Measurements from ENCODE around the gene RFC1.
"Not testable (repeated sequence)": the region's sequence is repeated elsewhere in the genome, so short reads cannot be mapped to it uniquely, and the experiment has no call there.

RFC1 gene

GRCh38 chr4:39353478-39354253, 12.5 kb downstream of the RFC1 start:
- peak; percentile 68 for DNase-seq (ENCODE audit: low spot score)

- not testable (repeated sequence) for DNase-seq (ENCODE audit: low spot score)
Measured at GRCh38 chr4:39353149-39353477, 13.0 kb downstream of the RFC1 start.

GRCh38 chr4:39349326-39349725, 16.8 kb downstream of the RFC1 start:
- DNase-seq (ENCODE audit: low spot score), result no peak

- no peak for DNase-seq (ENCODE audit: low spot score)
Measured at GRCh38 chr4:39348371-39349315, 17.5 kb downstream of the RFC1 start.

- no peak for DNase-seq (ENCODE audit: low spot score)
Measured at GRCh38 chr4:39346856-39347519, 19.2 kb downstream of the RFC1 start.

- no peak for DNase-seq (ENCODE audit: low spot score)
Measured at GRCh38 chr4:39342731-39343130, 23.4 kb downstream of the RFC1 start.

GRCh38 chr4:39341075-39341725, 25.0 kb downstream of the RFC1 start:
- no peak for DNase-seq (ENCODE audit: low spot score)

- DNase-seq (ENCODE audit: low spot score), result no peak
Measured at GRCh38 chr4:39339968-39340367, 26.2 kb downstream of the RFC1 start.

GRCh38 chr4:39337841-39338240, 28.3 kb downstream of the RFC1 start:
- DNase-seq (ENCODE audit: low spot score), result no peak

- no peak for DNase-seq (ENCODE audit: low spot score)
Measured at GRCh38 chr4:39335566-39335965, 30.6 kb downstream of the RFC1 start.

GRCh38 chr4:39331191-39331590, 35.0 kb downstream of the RFC1 start:
- DNase-seq (ENCODE audit: low spot score), result no peak

- no peak for DNase-seq (ENCODE audit: low spot score)
Measured at GRCh38 chr4:39330353-39330752, 35.8 kb downstream of the RFC1 start.

- no peak for DNase-seq (ENCODE audit: low spot score)
Measured at GRCh38 chr4:39326468-39326977, 39.6 kb downstream of the RFC1 start.

- no peak for DNase-seq (ENCODE audit: low spot score)
Measured at GRCh38 chr4:39324897-39325613, 41.1 kb downstream of the RFC1 start.

- no peak for DNase-seq (ENCODE audit: low spot score)
Measured at GRCh38 chr4:39324446-39324845, 41.7 kb downstream of the RFC1 start.

- DNase-seq (ENCODE audit: low spot score), result peak; percentile 10
Measured at GRCh38 chr4:39323821-39324220, 42.3 kb downstream of the RFC1 start.

- peak; percentile 24 for DNase-seq (ENCODE audit: low spot score)
Measured at GRCh38 chr4:39320381-39321115, 45.6 kb downstream of the RFC1 start.

- DNase-seq (ENCODE audit: low spot score), result peak; percentile 81
Measured at GRCh38 chr4:39319676-39320075, 46.5 kb downstream of the RFC1 start.

GRCh38 chr4:39312816-39313215, 53.3 kb downstream of the RFC1 start:
- no peak for DNase-seq (ENCODE audit: low spot score)

GRCh38 chr4:39308611-39309010, 57.6 kb downstream of the RFC1 start:
- no peak for DNase-seq (ENCODE audit: low spot score)

Measured in GM03348 (cell line).